Activated naive CD4-positive, alpha-beta T cell treated with anti-CD3 and anti-CD28 coated beads, Interleukin-2, amount 50 U/mL, for 24 hours (primary cell): ENCODE results near the gene TOP3B.
A peak's percentile ranks its signal among the peaks of the same experiment; 100 is the strongest.
"Not testable (repeated sequence)": the region's sequence is repeated elsewhere in the genome, so short reads cannot be mapped to it uniquely, and the experiment has no call there.

Experiments used
- H3K27ac Mint-ChIP-seq: one replicate; pipeline ENCODE4 v1.8.0; 2021; ENCODE audit warnings: mild to moderate bottlenecking, mixed read lengths
- H3K27me3 Mint-ChIP-seq: one replicate; pipeline ENCODE4 v1.8.0; 2021; ENCODE audit warnings: mixed read lengths
- H3K36me3 Mint-ChIP-seq: one replicate; pipeline ENCODE4 v1.8.0; 2021; ENCODE audit warnings: mixed read lengths
- H3K4me1 Mint-ChIP-seq: one replicate; pipeline ENCODE4 v1.8.0; 2021; ENCODE audit warnings: mixed read lengths
- H3K4me3 Mint-ChIP-seq: one replicate; pipeline ENCODE4 v1.8.0; 2021; ENCODE audit warnings: mild to moderate bottlenecking, mixed read lengths
- H3K9me3 Mint-ChIP-seq: one replicate; pipeline ENCODE4 v1.8.0; 2021; ENCODE audit warnings: mixed read lengths

Gene TOP3B

DNA sequence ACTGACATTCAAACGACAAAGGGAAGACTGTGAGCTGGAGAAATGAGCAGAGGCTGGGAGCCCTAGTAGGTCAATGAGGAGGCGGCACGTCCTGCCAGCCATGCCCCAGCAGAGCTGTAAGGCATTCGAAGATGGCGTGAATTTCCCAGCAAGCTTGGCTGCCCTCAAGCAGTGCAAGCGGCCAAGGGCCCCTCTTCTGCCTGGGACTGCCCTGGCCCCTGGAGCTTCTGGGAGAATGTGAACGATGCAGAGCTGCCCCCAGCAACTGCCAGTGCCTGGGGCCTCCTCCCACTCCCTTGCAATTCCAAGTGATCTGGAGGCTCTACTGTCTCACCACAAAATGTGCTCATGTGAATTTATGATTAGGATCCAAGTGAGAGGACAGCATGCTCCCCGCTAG lies 34.2 kb downstream of the TOP3B start:
- H3K4me3 Mint-ChIP-seq, result no peak overlapping the region
- no peak overlapping the region for H3K27ac Mint-ChIP-seq
- peaks cover 34% of the 10 kb centered on the region for H3K4me1 Mint-ChIP-seq
- no peaks in the 10 kb centered on the region for H3K36me3 Mint-ChIP-seq
- no peaks in the 10 kb centered on the region for H3K9me3 Mint-ChIP-seq
- no peaks in the 10 kb centered on the region for H3K27me3 Mint-ChIP-seq

DNA sequence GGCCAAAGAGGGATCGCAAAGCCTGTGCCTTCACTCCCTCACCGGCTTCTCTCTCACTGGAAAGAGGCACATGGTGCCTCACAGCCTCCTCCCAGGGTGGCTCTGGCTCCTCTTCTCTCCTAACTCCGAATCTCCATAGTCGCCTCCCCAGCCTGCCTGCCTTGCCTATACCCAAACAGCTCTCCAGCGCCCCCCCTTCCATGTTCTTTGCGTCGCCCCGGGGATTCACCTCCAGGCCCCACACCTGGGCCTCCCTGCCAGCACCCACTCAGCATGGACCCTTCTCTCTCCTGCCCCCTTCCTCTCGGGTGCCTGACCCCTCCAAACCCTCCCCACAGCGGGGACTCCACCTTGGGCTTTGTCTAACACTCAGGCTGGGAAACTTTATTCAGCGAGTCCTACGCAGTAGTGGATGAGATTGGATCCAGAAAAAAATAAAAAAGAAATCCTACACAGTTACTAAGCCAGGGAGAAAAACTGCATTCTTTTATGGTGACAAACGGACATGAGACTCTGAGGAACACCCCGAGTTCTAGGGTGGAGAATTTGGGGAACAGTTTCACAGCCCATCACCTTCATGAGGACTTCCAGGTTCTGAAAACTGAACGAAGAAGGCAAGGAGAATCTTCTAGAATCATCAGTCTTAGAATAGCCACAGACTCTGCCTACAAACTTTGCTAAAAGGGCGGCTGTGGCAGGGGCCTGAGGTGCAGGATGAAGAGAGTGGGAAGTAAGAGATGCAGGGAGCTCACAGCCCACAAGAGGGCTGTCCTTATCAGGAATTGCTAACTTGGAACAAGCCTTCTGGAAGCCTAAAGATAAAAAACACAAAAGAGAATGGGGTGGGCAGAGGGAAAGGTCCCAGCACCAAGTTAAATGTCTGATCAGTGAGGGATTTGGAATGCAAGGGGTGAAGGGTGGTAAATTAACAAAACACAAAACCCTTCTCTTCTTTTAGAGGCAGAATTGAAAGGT lies 35.3 kb downstream of the TOP3B start:
- Mint-ChIP-seq H3K4me1 (peaks cover 42% of the 10 kb centered on the region), H3K9me3 (no peaks in the 10 kb centered on the region), H3K4me3 (peak overlapping the region; percentile 23), H3K36me3 (no peaks in the 10 kb centered on the region), H3K27me3 (no peaks in the 10 kb centered on the region), H3K27ac (peak overlapping the region; percentile 30)

DNA sequence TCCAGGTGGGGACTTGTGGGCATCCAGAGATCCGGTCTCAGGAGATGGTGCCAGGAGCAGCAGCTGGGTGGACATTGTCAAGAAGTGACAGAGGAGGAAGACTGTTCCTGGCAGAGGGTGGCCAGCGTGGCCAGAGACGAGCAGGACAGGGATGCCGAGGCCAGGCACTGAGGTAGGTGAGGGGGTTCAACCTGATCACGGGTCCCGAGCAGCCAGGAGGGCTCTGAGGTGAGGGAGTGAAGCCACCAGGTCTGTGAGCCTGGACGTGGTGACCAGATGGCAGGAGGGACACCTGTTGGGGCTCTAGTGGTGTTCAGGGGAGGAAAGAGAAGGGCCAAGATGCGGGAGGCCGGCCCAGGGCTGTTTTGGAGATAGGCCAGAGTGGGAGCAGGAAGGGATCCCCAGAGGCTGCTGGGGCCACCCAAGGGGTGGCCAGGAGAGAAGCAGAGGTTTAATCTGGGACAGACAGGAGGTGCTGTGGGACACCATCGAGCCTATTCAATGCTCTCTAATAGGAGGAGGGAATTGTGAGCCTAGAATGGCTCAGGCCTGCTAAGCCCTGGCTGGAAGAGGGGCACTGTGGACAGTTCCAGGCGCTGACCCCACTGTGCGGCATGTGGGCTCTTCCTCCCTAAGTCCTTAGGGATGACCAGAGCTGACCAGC lies 36.2 kb downstream of the TOP3B start:
- no peak overlapping the region for H3K4me3 Mint-ChIP-seq
- no peaks in the 10 kb centered on the region for H3K36me3 Mint-ChIP-seq
- H3K27me3 Mint-ChIP-seq, result no peaks in the 10 kb centered on the region
- peaks cover 43% of the 10 kb centered on the region for H3K4me1 Mint-ChIP-seq
- no peak overlapping the region for H3K27ac Mint-ChIP-seq
- no peaks in the 10 kb centered on the region for H3K9me3 Mint-ChIP-seq

DNA sequence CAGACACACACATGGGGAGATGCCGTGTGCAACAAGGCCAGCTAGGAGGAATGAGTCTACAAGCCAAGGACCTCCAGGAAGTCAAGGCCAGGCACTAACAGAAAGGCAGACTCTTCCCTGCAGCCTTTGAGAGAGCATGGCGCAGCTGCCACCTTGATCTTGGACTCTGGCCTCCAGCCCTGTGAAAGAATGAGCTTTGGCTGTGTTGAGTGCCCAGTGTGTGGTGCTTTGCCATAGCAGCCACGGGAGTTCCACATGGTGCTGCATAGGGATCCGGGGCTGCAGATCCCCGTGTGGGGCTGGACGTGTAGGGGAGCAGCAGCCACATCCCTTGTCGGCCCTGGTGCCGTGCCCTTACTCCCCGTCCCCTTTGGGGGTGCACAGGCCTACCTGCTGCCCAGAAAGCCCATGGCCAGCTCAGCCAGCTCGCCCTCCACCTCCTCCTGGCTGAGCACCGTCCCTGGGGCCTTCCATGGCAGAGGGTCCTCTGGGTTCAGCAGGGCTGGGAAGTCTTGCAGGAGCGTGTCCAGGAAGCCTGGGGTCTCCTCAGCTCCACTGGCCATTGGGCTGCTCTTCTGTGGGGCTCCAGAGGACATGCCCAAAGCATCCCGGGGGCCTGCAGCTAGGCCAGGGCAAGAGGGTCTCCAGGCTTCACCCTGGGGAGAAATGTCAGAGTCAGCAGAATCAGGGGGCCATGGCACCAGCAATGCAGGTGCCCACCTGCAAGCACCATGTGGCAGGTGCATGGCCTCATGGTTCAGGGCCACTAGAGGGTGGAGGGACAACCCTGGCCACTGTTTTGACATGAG lies 36.9 kb downstream of the TOP3B start:
- Mint-ChIP-seq H3K4me3 (no peak overlapping the region), H3K36me3 (no peaks in the 10 kb centered on the region), H3K4me1 (peaks cover 42% of the 10 kb centered on the region), H3K9me3 (no peaks in the 10 kb centered on the region), H3K27ac (no peak overlapping the region), H3K27me3 (no peaks in the 10 kb centered on the region)

DNA sequence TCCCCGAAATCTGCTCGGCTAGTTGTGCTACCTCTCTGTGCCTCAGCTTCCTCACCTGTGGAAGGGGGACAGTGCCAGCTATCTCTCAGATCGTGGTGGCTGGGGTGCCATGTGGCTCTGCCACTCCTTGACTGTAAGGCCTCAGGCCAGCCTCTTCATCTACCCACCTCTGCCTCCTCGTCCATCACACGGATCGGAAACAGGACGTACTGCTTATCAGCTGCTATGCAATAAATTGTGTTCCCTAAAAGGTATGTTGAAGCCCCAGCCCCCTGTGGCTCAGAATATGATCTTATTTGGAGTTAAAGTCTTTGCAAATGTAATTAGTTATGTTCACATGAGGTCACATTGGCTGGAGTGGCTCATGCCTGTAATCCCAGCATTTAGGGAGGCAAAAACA lies 37.7 kb downstream of the TOP3B start:
- H3K4me3 Mint-ChIP-seq, result no peak overlapping the region
- peak overlapping the region; percentile 68 for H3K27ac Mint-ChIP-seq
- H3K36me3 Mint-ChIP-seq, result no peaks in the 10 kb centered on the region
- no peaks in the 10 kb centered on the region for H3K27me3 Mint-ChIP-seq
- H3K4me1 Mint-ChIP-seq, result peaks cover 42% of the 10 kb centered on the region
- H3K9me3 Mint-ChIP-seq, result no peaks in the 10 kb centered on the region

DNA sequence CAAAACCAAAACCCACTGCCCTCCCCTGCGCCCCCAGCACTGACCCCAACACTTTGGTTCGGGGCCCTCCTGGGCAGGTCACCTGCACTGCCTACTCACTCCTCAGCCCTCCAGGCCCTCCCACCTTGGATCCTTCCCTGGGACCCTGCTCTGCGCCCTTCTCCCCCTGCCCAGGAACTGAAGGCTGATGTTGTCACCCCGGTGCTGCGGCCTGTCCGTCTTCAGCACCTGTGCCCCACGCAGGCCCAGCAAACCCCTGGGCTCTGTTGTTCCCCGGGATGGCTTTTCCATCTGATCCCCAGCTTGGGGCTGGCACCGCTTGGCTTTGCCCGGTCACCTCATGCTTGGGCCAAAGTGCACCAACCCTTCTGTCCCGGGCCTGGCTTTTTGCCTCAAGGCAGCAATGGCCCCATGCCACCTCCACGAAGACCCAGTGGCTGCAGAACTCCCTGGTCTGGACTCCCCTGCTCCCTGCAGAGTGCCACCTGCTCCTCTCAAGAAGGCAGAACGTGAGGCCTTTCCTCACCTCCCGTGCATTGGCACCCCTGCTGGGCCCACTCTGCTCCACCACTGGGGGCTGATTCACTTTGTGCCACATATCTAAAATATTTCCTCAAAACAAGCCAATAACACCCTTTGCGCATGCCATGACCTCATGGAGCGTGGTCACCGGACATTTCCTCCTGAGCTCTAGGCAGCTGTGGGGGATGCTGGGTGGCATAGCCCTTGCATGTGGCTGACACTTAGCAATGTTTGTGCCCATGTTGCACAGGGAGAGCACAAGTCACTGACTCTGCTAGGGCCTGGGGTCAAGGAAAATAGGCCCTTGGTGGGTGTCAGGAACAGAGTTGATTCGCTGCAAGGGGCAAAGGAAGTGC lies 38.8 kb downstream of the TOP3B start:
- Mint-ChIP-seq H3K4me1 (peaks cover 43% of the 10 kb centered on the region), H3K36me3 (no peaks in the 10 kb centered on the region), H3K9me3 (no peaks in the 10 kb centered on the region), H3K4me3 (no peak overlapping the region), H3K27ac (no peak overlapping the region), H3K27me3 (no peaks in the 10 kb centered on the region)

DNA sequence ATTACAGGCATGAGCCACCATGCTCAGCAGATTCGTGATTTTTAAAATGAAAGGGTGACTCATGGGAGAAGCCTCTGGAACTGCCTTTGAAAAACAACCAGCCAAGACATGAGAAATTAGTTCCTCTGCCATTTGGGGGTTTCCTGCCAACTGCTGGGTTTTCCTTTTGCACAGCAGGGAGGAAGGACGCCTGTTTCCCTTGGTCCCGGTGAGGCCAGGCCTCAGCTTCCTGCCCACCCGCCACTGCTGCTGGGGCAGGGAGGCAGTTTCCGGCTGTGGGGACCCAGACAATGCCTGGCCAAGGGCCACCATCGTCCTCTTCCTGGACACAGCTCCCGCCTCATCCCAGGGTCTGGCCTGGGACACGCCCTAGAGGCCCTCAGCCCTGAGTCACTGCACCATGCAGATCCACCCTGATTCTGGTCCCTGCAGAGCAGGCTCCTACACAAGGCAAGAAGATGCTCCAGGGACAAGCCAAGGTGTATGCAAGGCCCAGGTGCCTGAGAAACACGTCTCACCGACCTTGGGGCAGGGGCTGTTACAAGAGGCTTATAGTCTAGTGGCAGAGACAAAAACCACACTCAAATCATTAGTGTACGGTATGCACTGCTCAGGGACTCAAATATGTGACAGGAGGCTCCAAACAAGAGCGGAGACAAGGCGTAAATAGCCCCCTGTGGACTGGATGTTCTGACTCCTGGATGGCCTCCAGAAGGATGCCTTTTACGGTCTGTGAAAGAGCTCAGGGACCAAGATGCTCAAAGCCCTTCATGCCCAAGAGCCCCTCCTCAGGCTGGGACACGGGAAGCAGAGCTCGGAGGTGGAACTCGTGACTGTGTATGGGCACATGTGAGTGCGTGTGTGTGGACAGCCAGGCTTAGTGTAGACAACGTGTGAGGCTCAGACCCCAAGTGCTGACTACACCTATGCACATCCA lies 39.9 kb downstream of the TOP3B start:
- H3K36me3 Mint-ChIP-seq, result no peaks in the 10 kb centered on the region
- H3K4me3 Mint-ChIP-seq, result no peak overlapping the region
- H3K9me3 Mint-ChIP-seq, result no peaks in the 10 kb centered on the region
- peak overlapping the region; percentile 38 for H3K27ac Mint-ChIP-seq
- no peaks in the 10 kb centered on the region for H3K27me3 Mint-ChIP-seq
- peaks cover 47% of the 10 kb centered on the region for H3K4me1 Mint-ChIP-seq

DNA sequence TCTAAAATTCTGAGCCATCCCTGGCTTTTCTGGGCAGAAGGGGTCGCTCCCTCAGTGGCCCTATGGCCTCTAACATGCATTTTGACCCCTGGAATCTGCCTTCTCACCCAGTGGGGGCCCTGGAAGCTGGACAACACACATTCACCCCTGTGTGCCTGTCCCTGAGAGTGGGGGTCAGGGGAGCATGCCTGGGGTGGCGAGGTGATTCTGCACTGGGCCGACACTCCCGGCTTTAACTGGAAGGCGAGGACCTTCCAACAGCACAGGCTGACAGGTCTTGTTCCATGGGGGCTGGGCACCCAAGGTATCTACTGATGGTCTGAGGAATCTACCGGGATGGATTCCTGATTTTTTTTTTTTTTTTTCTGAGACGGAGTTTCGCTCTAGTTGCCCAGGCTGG lies 40.7 kb downstream of the TOP3B start:
- peak overlapping the region; percentile 17 for H3K27ac Mint-ChIP-seq
- H3K9me3 Mint-ChIP-seq, result no peaks in the 10 kb centered on the region
- H3K4me3 Mint-ChIP-seq, result no peak overlapping the region
- H3K27me3 Mint-ChIP-seq, result no peaks in the 10 kb centered on the region
- H3K36me3 Mint-ChIP-seq, result no peaks in the 10 kb centered on the region
- H3K4me1 Mint-ChIP-seq, result peaks cover 43% of the 10 kb centered on the region

DNA sequence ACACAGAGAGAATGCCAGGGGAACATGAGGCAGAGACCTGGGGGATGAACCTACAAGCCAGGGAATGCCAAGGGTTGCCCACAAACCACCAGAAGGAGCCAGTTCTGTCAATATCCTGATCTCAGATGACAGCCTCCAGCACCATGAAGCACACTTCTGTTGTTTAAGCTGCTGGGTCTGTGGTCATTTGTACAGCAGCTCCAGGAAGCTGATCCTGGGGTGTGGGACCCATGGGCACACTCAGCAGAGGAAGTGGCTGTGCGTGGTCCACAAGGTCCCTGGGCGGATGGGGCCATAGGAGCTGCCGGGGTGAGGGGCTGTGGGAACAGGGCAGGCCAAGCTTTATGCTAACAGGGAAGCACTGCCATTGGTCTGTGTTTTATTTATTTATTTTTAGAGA lies 42.1 kb downstream of the TOP3B start:
- Mint-ChIP-seq H3K27me3 (no peaks in the 10 kb centered on the region), H3K4me1 (peaks cover 39% of the 10 kb centered on the region), H3K27ac (no peak overlapping the region), H3K9me3 (no peaks in the 10 kb centered on the region), H3K36me3 (no peaks in the 10 kb centered on the region), H3K4me3 (no peak overlapping the region)

DNA sequence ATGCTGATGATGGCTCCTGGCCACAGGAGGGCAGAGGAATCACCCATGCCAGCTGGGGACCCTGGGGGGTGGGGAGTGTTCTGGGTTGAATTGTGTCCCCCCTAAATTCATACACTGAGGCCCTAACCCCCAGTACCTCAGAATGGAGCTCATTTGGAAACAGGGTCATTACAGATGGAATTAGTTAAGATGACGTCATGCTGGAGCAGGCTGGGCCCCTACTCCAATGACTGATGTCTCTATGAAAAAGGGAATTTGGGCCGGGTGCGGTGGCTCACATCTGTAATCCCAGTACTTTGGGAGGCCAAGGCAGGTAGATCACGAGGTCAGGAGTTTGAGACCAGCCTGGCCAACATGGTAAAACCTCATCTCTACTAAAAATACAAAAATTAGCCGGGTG lies 42.7 kb downstream of the TOP3B start:
- not testable (repeated sequence) for H3K27me3 Mint-ChIP-seq, H3K36me3 Mint-ChIP-seq, H3K4me3 Mint-ChIP-seq, H3K9me3 Mint-ChIP-seq
- Mint-ChIP-seq H3K27ac (peak overlapping the region; percentile 70), H3K4me1 (peaks cover 39% of the 10 kb centered on the region)

DNA sequence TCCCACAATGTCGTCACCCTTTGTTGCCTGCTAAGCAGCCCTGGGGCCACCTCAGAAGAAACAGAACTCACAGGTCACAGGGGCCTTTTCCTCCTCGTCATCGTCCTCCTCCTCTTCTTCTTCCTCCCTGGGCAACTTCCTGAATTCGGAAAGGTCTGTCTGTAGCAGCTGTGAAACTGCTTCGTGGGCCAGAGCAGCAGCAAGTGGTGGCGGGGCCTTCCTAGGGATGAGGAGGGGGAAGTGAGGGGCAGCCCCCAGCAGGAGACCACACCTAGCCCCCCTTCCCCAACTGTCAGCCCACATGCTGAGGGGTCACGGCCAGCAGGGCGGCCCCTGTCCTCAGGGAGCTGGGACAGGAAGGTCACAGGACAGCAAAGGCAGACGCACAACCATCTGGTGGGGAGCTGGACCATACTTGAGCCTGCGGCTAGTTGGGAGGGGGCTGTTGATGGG lies 43.1 kb downstream of the TOP3B start:
- Mint-ChIP-seq H3K4me1 (peaks cover 39% of the 10 kb centered on the region), H3K9me3 (no peaks in the 10 kb centered on the region), H3K4me3 (peak overlapping the region; percentile 30), H3K27me3 (no peaks in the 10 kb centered on the region), H3K27ac (peak overlapping the region; percentile 70), H3K36me3 (peaks cover 1% of the 10 kb centered on the region)

DNA sequence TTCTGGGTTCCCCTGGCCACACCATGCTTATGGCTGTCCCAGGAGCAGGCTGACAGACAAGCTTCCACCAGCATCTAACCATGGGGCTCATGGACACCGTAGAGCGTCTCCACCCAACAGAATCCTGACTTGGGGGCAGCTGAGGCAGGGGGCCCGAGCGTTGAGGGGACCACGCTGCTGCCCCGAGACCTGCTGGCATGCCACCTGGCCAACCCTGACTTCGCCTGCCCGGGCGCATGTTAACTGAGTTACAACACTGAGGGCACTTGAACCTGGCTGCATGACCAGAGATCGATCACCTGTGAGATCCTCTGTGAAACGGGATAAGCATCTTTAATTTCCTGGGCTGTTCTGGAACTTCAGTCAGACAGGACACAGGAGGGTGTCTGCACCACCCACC lies 43.7 kb downstream of the TOP3B start:
- H3K4me1 Mint-ChIP-seq, result peaks cover 39% of the 10 kb centered on the region
- H3K36me3 Mint-ChIP-seq, result peaks cover 1% of the 10 kb centered on the region
- no peaks in the 10 kb centered on the region for H3K27me3 Mint-ChIP-seq
- no peak overlapping the region for H3K27ac Mint-ChIP-seq
- H3K4me3 Mint-ChIP-seq, result peak overlapping the region; percentile 82
- H3K9me3 Mint-ChIP-seq, result no peaks in the 10 kb centered on the region

DNA sequence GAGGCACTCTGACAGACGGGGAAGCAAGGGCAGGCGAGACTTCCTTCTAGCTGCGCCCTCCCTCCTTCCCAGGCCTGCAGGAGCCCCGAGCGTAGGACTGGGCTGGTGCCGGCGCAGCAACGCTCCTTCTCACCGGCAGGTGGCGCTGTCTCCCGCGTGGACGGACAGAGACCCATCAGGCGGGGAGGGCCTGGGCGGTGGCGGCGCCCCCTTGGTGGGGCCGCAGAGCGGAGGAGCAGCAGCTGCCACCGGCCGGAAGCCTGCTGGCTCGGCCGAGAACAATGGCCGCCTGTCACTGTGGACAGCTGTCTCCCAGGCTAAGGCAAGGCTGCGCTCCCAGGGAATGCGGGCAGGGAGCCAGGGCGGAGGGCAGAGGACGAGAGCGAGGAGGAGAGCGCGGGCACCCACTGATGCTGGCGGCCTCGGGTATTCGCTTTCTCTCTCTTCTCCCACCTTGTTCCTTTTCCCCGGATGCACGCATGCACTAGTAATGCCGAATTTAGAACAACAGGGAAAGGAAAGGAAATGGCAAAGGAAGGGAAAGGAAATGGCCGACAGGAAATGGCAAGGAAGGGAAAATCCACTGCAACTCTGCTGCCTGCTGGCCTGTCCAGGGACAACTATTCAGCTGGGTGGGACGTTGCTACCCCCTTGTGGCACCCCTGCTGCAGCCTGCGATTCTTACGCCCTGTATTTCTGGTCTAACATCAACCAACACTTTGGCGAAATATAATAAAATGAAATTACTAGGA lies 44.3 kb downstream of the TOP3B start:
- Mint-ChIP-seq H3K9me3 (no peaks in the 10 kb centered on the region), H3K27ac (peak overlapping the region; percentile 68), H3K4me3 (peak overlapping the region; percentile 82), H3K36me3 (peaks cover 1% of the 10 kb centered on the region), H3K27me3 (no peaks in the 10 kb centered on the region), H3K4me1 (peaks cover 39% of the 10 kb centered on the region)

DNA sequence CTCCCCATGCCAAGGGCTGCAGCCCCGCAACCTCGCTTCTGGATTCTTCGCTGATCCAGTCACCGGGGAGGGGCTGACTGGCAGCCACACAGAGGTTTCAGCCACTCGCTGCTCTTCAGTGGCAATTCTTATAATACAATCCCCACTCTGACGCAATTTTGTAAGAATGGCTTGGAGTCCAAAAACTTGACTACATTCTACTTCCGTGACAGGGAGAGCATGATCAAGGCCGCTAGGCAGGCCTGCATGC lies 44.8 kb downstream of the TOP3B start:
- Mint-ChIP-seq H3K4me1 (peaks cover 35% of the 10 kb centered on the region), H3K27me3 (no peaks in the 10 kb centered on the region), H3K4me3 (peak overlapping the region; percentile 82), H3K9me3 (no peaks in the 10 kb centered on the region), H3K27ac (peak overlapping the region; percentile 68), H3K36me3 (peaks cover 1% of the 10 kb centered on the region)
